C1 segment of cervical spinal cord (tissue), 14 donors: ENCODE data around the gene DUOX1.

Source experiments
- DNase-seq, 14 donors: peaks; one replicate each; lab custom pipeline; 2025; lab: John Stamatoyannopoulos, UW

DUOX1 gene

GRCh38 chr15:45187894-45188830 lies 58.4 kb downstream of the DUOX1 start, which contains the start of gene SHF:
TSS of gene SHF (minus strand) at chr15:45187966. CDS start at chr15:45187951, 15 bp downstream.
- DNase-seq: peak in 10 of 14 donors; percentile 20 to 83 (median 32)

GRCh38 chr15:45197512-45197911 lies 67.7 kb downstream of the DUOX1 start:
- DNase-seq: no peak

GRCh38 chr15:45198337-45199135 lies 68.7 kb downstream of the DUOX1 start:
- DNase-seq: peak; percentile 55 to 97 (median 95)

DNA sequence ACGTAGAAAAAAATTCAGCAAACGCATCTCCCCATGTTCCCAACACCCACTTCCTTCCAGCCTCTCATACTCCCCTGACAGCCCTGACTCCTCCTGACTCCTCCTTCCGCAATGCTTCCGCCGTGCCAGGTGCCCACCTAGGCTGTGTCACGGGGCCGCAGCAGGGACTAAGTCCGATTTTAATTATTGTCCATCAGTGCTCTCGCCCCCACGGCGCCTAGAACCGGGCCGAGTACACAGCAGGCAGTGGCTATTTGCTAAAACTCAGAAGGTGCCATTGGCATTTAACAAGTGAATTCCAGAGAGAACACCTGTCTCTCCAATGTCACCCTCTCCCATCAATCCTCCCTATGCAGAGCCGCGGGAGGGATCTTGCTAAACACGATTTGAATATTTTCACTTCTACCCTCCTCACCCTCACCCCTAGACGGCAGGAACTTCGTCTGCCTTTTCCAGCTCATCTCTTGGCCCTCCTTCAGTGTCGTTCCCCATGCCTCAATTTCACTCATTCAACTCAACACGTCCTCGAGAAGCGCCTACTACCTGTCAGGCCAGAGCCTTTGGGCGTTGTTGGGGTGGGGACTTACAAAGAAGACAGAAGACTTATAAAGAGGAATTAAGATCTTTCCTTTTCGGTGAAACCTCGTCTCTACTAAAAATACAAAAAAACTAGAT lies 69.5 kb downstream of the DUOX1 start:
- peak in 7 of 14 donors; percentile 27 to 86 (median 58) for DNase-seq

- peak; percentile 54 to 99 (median 92) for DNase-seq
Observed at GRCh38 chr15:45200001-45200798, 70.4 kb downstream of the DUOX1 start.

DNA sequence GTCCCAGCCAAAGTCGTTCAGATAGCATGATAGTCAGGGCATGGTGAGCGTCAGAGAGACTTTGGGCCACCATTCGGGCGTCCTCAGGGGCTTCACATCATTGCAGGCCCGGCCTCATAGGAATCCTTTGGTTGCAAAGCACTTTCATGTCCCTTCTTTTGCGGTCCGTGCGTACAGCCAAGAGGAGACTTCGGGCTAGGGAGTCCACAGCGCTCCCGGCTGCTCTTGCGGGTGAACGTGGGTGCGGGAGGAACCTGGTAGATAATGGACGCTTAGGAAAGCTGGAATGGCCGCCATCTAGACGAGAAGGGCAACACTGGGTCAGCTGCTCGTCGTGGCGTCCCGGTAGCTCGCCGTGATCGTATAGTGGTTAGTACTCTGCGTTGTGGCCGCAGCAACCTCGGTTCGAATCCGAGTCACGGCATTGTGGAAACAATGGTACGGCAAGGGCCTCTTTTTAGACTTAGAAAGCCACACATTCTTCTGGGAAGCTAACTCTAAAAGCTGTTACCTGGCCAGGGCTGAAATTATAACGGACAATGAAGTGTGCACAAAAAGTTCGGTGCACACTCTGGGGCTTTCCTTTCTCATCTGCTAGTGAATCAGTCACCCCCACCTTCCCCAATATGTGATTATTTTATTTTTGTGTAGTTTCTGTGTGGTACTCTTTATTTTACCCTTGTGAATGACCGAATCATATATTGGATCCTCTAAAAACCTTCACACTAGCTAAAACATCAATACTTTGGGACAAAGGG lies 71.2 kb downstream of the DUOX1 start:
- peak; percentile 24 to 96 (median 84) for DNase-seq

DNA sequence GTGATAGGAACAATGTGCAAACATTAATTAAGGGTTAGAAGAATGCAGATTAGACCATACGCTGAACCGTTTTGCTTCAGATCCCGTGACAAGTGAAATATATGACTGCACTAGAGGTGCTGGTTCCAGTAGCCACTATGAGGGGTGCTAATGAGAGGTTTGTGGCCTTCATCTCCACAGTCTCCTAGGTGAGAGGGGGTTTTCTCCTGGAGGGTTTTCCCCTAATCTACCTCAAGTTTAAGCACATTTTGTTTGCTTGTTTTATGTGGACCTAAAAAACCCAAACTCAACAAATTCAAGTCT lies 71.7 kb downstream of the DUOX1 start:
- peak in 1 of 14 donors; percentile 15 for DNase-seq

- no peak for DNase-seq
Observed at GRCh38 chr15:45201869-45202268, 72.1 kb downstream of the DUOX1 start.

DNA sequence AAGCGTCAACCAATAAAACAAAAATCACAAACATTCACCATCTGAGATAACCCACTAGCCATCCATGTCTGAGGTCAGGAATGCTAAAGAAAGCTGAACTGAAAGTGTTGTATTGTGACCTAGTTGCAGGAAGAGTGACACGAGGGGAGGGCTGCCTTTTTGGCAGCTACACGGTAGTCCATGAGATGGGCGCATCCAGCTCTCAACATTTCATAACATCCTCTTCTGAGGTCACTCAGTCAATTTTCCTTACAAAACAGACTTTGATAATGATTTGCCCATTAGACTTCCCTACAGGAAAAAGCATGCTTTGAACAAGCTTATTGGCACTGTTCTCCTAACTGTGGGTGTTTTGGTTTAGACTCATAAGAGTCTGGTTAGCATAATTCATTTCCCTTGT lies 73.4 kb downstream of the DUOX1 start:
- DNase-seq: no peak

DNA sequence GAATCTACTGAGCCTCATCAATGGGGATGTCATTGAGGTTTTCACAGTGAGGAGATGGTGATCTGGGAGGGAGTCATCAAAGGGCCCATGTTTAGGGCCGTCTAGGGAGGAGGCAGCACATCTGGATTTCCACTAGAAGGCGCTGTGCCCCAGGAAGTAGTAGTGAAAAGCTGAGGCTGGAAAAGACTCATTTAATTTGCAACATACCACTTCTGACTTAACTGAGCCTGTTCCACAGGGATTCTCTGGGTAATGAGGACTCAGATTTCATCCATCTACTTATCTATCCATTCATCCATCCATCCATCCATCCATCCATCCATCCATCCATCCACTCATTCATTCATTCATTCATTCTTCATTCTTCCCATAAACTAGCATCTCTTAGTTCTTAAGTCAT lies 75.4 kb downstream of the DUOX1 start:
- DNase-seq: peak in 9 of 14 donors; percentile 3 to 35 (median 24)

GRCh38 chr15:45212493-45212892 lies 82.7 kb downstream of the DUOX1 start:
- DNase-seq: no peak
